HG02840 (cell line): ENCODE results near the gene HAND1.

Experiments used
- ATAC-seq: cut with Tn5 transposase; IDR thresholded peaks from one replicate; pipeline ENCODE4 v1.9.1; 2021; ENCODE audit warnings: mild to moderate bottlenecking, moderate library complexity, moderate number of reproducible peaks; ENCODE audit not compliant: unreplicated experiment, low FRiP score

HAND1 gene

DNA sequence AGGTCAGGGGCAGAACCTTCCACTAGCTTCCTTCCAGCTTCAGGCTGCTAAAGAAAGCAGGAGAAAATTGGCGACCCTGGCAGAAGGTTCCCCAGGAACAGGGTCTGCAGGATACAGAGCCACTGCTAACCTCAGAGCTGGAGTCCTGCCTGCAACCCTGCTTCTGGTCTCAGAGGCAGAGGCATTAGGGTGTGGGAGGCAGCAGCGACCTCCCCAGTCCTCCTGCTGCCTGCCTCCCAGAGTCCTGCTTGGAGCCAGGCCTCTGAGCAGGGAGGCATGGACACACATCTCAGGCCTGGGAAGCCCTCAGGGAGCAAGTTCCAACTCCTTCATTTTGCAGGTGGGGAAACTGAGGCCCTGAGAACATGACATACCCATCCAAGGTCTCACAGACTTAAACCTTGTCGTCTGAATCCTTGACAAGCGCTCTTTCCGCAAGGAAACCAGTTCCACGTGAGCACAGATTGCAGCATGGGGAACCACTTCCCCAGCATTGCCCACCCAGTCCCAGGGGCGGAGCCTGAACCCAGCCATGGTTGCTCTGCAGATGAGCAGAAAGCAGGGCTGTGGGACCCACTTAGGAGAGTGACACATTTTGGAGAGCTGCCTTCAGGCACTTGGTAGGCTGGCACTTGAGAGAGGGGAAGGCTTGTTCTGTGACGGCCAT, 28.2 kb upstream of the HAND1 start:
- ATAC-seq: no peak

DNA sequence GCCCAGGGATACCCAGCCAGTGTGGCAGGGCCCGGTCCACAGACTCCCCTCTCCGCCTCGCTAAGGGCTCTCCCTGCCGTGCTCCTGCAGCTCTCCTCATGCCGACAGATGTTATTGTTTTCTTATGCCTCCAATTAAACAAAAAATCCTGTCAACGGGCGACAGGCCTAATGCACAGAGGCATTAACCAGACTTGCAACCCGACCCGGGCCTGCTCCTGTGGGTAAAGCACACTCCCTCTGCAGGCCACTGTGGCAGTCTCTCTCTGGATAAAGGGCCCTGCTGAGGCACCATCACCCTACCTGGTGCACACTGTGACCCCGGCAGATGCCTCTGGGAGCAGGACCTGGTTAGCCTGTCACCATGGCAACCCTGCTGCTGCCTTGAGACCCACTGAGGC, 27.5 kb upstream of the HAND1 start:
- no peak for ATAC-seq

DNA sequence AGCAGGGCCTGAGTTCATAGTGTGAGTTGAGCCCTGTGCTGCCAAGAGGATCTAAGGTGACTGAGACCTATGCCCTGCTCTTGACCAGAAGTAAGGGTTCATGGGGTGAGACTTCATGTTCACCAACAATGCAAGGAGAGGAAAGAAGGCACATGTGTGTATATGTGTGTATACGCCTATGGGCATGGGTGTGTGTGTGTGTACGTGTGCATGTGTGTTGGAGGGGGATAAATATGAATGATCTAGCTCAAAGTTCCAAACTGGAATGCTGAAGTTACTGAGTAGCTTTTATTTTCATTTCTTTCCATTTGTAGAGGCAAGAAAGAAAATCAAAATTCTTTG, 25.6 kb upstream of the HAND1 start:
- ATAC-seq: no peak

DNA sequence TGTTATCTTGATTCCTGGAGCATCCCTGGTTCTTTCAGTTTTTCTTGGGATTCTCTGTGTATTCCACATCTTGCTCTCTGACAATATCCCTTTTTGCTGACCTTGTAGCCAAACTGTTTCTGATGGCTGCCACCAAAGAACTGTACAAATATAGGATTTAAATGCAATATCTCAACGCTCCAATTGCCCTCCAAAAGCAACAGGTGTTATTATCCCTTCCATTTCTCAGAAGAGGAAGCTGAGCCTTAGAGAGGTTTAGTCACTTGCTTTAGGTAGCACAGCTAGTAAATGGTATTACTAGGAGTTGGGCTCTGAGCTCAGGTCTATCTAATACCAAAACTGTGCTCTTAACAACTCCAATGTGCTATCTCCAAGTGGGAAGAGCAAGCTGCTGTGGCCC, 24.2 kb upstream of the HAND1 start:
- ATAC-seq: no peak

DNA sequence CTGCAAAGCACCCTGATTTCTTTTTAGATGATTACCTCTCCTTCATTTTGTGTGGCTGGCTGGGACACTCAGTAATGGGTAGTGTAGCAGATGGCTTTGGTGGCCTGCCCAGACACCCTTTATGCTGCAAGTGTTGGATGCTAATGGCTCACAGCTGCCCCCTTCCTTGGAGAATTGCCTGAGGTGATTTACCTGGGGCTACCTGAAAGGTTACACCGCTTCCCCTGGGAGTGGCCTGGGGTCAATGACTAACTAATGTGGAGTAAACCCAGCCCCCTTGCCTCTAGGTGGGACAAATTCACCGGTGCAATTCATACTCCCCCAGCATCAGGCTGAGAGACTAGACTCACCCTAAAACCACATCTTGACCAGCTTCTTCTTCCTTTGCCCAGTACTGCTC, 23.5 kb upstream of the HAND1 start:
- no peak for ATAC-seq

GRCh38 chr5:154498994-154499393, 21.0 kb upstream of the HAND1 start:
- ATAC-seq: no peak

DNA sequence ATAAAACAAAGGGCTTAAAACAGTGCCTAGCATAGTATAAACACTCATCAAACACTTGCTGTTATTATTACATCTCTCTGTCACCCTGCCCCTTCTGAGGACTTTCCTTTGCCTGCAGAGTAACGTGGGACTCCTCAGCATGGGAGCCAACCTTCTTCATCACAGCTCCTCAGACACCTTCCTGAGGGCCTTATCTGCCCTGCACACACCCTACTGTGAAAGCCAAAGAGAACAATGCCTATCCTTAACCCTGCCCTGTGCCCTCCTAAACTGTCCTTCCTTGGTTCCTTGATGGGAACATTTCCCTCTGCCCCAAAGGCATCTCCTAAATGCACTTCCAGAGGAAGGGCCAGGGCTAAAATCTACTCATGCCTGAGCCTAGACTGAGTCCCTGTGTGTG, 20.6 kb upstream of the HAND1 start:
- ATAC-seq: no peak

DNA sequence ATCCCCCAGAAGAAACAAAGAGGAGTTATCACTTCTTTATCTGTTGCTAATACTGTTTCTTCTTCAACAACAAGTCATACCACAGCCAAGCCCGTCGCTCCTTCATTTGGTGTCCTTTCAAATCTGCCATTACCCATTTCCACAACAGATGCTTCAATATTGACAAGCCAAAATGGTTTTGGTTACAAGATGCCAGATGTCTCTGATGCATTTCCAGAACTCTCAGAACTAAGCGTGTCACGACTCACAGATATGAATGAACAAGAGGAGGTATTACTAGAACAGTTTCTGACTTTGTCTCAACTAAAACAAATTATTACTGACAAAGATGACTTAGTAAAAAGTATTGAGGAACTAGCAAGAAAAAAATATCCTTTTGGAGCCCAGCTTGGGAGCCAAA, 16.0 kb upstream of the HAND1 start:
- no peak for ATAC-seq

- ATAC-seq: no peak
Measured at GRCh38 chr5:154493274-154493673, 15.2 kb upstream of the HAND1 start.

GRCh38 chr5:154491941-154492340, 13.9 kb upstream of the HAND1 start:
- no peak for ATAC-seq

DNA sequence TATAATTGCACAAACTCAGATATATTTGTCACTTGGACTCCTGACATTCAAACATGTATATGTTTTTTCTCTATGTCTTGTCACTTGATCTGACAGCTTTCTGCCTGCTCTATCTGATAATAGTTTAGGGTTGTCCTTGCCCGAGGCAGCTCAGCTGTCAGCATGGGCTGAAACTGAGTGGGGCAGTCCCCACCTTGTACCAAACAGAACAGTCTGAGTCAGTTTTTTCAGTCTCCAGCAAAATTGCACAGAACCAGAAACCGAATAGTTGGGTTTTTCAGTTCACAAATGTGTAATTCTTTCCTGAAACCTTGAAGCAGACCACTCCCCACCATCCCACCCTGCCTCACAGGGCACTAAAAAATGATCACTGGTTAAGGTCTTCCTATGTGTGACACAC, 9.5 kb upstream of the HAND1 start:
- ATAC-seq: peak; percentile 99

DNA sequence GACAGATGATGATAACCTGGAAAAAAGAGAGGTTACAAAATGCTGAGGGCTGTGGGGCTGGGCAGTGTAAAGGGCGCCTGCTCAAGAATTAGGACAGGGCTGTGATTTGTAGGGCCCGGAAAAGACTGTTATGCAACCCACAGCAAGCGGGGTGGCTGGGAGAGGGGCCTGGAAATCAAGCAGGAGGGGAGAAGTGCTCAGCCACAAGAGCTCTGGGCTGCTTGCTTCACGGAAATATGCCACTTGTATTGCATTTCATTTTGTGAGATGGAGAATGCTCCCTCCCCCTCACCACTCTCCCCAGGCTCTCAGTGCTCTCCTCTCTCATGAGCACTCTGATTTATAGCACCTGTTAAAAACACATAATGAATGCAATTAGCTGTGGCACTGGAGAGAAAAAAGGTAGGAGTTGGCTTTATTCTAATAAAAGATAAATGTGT, 8.4 kb upstream of the HAND1 start:
- no peak for ATAC-seq

DNA sequence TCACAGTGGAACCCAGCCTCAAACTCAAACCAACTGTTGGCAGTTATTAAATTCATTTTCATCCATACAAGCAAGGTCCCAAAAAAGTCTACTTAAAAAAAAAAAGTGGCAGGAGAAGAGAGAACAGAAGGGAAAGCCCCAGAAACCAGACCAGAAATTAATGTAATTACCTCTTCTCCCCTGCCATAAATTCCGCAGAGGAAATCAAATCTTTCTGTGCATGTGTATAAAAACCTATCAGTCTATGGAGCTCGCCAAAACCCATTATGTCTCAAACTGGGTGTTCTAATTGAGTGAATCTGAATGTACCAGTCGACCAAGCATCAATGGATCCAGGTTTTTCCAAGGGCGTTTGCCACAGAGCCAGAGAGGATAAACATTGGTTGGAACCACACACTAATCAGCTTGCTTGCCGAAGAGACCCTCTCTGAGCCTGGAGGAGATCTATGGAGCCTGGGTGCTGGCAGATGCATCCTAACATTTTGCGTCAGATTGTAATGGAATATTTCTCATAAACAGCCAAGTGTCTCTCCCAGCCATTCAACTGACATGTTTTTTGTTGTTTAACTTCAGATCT, 7.9 kb upstream of the HAND1 start:
- no peak for ATAC-seq

- no peak for ATAC-seq
Measured at GRCh38 chr5:154485096-154485491, 7.1 kb upstream of the HAND1 start.

GRCh38 chr5:154484393-154485095, 6.5 kb upstream of the HAND1 start:
- ATAC-seq: no peak

DNA sequence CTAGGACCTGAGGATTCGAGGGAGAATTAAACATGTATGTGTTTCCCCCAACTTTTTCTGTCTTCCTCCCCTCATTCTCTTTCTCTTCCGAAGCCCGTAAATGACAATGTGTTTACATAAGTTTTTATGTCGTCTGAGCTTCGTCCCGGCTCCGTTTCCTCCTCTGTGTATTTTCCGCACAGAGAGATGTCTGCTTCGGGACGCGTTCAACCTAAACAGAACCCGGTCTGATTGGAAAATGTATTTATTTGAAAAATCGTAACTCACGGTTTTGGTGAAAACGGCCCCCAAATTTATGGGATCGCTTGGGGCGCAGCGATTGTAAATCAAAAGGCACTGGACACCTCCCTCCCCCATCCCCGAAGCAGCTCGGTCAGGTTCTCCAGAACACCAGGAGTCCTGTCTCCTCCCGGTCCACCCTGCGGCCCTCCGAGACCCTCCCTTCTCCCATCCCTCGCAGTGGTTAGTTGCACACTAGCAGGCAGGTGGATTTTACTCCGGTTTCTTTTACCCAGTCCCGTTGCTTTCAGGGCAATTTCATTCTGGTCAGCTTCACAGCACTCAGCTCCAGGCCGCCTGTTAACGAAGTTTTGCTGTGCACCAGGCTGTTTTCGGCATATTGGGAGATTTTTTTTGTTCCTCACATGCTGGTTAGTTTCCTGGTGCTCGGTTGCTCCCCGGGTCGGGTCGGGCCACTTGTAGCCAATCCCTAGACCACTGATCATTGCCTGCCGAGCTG, 5.8 kb upstream of the HAND1 start:
- no peak for ATAC-seq

DNA sequence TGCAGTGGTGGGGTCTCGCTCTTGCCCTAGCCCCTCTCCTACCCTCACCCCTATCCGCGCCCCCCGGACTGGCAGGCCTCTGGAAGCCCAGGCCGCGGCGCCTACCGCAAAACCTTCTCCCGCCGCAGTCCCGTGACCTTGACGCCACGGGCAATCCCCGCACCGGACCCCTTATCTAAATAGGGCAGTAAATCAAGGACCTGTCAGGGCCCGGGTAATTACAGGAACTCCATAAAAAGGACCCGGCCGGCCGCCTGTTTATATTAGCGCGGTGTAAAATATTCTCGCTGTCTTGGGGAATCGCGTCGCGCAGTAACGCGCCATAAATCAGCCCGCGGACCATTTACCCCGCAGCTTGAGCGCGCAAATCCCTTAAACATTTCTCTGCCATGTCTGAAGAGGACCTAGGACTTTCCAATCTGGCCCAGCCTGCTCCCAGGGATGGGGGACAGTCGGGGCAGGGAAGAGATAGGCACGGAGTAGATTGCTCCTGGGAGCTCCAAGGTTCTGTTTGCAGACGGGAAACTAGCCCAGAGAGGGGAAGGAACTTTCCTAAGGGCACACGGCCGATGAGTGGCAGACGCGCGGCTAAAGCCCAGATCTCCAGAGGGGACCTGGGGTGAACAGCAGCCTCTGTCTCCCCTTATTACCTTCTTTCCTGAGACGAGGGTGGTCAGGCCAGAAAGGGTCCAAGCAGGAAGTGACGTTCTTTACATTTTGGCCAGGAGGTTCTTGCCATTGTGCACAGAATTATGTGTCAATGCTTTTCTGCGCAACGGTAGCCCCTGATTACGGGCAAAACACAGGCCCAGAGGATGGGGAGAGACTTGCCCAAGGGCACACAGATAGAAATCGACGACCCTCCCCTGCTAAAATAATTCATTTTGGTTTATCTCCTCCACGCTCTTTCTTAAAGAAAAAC, 4.8 kb upstream of the HAND1 start:
- ATAC-seq: no peak

- ATAC-seq: no peak
Measured at GRCh38 chr5:154481584-154482381, 3.8 kb upstream of the HAND1 start.

DNA sequence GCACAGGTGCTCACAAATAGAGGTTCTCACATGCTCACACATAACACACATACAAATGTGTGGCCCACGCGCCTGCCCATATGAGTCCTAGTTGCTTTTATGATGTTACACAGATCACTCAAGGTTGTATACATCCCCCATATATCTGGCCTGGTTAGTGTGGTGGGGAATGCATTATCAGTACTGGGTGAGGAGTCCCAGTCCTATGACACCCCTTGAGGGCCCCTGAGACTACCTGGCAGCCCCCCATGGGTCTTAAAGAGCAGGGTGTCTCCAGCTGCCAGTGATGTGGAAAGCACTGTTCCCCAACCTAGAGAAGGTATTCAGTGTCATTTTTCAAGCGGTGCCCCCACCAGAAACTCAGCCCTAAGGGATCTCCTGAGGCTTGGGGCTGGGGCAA, 2.8 kb upstream of the HAND1 start:
- ATAC-seq: no peak
